NOMO-1 treated with dmso at 0.1 percent for 144 hours (cell line): ENCODE results near the gene SRRT.

Source experiments
- DNase-seq: peaks from one replicate; lab custom pipeline; 2025; ENCODE audit not compliant: unreplicated experiment; lab: John Stamatoyannopoulos, UW

Gene SRRT

DNA sequence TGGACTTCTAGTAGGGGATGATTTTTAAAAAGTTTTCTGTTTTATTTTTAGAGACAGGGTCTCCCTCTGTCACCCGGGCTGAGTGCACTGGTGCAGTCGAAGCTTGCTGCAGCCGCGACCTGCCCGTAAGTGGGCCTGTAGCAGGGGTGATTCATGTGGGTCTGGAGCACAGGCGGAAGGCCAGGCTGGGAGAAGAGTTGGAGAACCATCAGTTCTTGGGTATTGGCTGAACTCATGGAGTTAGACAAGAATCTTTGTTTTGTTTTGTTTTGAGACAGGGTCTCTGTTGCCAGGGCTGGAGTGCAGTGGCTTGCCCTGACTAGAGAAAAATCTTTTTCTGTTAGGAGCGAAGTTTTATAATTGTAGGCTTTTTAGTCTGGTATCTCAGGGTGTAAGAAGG is 5.7 kb downstream of the SRRT start:
- no peak for DNase-seq

DNA sequence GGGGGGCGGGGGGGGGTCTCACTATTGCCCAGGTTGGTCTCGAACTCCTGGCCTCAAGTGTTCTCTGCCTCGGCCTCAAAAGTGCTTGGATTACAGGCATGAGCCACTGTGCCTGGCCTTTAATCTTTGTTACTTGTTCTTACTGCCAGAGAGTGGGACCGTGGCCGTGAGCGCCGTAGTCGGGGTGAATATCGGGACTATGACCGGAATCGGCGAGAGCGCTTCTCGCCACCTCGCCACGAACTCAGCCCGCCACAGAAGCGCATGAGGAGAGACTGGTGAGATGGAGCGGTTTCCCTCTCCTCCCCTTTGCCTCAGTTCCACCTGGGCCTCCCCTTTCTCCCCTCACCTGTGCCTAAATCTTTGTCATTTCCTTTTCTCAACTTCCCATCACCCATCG is 6.2 kb downstream of the SRRT start:
- DNase-seq: no peak

DNA sequence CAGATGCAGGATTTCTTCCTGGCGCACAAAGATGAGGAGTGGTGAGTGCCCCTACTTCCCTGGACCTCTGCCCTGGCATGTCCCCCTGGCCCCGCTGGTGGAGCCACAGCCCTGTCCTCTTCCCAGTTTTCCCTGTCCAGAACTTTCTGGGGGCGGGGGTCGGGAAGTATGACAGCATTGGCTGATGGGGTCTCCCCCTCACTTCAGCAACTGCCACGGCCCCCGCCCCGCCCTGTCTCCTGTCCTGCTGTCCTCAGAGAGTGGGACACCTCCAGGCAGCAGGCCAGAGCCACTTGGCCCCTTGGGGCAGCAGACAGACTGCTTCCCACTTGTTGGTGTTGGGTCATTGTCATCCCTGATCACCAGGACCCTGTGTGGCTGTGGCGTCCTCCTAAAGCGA is 7.3 kb downstream of the SRRT start:
- no peak for DNase-seq

DNA sequence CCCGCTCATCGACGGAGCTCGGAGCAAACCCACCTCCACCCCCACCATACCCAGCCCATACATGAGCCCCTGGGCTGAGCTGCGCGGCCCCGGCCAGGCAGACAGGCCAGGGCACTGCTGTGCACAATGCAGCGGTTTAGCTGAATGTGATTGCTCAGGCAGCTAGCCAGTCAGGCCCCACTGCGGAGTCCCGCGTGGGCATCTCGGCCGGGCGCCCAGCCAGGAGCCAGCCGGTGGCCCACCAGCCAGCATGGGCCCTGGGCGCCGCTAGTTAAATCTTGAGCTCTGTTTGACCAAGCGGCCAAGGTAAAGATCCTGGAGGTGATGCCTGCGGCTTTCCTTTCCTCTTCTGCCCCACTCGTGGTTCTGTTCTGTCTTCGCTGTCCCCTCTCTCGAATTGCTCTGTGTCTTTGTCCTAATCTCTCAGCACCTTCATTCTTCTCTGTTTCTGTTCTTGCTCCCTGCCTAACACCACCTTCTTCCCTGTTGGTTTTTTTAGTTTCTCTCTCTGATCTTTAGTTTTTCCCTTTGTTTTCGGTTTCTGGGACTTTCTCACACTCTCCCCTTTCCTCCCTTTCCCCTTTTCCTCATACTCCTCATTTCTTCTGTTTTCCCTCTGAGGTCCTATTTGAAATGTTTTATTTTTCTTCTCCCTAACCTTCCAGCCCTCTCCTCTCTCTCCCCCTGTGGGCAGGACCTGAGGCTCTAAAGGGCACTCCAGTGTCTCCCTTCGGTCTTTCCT is 8.1 kb downstream of the SRRT start:
- DNase-seq: no peak

DNA sequence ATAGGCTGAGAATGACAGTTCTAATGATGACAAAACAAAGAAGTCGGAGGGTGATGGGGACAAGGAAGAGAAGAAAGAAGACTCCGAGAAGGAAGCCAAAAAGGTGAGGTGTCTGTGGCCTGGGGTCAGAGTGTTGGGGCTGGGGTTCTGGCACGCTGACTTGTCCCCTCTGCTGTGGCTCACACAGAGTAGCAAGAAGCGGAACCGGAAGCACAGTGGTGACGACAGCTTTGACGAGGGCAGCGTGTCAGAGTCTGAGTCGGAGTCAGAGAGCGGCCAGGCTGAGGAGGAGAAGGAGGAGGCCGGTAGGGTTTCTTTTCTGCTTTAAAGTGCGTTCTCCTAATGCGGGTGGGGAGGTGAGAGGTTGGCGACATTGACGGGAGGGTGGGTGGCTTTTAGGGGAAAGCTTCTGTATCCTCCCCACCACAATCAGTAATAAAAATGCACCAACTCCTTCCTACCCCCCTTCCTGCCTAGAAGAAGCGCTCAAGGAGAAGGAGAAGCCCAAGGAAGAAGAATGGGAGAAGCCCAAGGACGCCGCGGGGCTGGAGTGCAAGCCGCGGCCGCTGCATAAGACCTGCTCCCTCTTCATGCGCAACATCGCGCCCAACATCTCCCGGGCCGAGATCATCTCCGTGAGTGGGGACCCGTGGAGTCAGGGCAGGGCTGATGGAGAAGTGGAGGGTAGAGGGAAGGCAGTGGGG is 10.0 kb downstream of the SRRT start:
- DNase-seq: peak; percentile 68

DNA sequence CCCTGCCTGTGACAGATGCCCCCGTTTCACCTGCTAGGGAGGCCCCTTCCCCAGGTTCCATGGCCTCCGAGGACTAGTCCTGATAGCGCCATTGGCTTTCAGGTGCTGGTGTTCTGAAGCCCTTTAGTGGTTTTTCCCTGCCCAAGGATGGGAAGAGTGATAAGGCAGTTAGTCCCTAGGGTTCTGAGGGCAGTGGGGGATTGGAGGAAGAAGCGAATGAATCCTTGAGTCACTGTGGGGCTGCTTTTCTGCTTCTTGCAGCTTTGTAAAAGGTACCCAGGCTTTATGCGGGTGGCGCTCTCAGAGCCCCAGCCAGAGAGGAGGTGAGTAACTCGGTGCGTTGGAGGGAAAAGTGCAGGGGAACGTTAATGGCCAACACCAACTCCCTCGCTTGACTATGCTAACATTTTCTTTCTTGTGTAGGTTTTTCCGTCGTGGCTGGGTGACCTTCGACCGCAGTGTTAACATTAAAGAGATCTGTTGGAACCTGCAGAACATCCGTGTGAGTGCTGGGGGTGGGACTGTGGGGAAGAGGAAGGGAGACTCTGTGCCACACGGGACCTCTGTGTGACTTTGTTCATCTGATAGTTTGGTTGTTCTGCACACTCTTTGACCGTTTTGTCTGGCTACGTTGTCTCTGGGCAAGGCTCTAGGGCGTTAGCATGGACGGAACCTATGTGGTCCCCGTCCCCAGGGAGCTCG is 10.7 kb downstream of the SRRT start:
- DNase-seq: no peak

DNA sequence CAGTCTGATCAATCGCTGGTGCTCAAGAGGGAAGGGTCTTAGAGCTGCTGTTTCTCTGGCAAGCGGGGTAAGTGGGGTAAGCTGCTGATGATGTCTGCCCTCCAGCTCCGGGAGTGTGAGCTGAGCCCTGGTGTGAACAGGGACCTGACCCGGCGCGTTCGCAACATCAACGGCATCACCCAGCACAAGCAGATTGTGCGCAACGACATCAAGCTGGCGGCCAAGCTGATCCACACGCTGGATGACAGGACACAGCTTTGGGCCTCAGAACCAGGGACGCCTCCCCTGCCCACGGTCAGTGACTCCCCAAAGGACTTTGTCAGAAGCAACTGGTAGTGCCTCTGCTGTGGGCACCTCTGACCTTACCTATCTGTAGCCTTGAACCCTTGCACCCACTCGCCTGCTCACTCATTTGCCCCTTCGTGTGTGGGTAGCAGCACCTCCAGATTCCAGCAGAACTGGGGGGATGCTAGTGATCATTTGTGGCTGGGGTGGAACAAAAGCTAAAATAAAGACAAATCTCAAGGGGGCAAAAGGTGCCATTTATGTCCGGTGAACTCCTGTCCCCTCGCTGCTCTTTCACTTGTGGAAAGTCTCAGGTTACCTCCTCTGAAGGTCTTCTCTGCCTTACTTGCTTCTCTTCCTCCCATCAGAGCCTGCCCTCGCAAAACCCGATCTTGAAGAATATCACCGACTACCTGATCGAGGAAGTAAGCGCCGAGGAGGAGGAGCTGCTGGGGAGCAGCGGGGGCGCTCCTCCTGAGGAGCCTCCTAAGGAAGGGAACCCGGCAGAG is 11.4 kb downstream of the SRRT start:
- DNase-seq: no peak

DNA sequence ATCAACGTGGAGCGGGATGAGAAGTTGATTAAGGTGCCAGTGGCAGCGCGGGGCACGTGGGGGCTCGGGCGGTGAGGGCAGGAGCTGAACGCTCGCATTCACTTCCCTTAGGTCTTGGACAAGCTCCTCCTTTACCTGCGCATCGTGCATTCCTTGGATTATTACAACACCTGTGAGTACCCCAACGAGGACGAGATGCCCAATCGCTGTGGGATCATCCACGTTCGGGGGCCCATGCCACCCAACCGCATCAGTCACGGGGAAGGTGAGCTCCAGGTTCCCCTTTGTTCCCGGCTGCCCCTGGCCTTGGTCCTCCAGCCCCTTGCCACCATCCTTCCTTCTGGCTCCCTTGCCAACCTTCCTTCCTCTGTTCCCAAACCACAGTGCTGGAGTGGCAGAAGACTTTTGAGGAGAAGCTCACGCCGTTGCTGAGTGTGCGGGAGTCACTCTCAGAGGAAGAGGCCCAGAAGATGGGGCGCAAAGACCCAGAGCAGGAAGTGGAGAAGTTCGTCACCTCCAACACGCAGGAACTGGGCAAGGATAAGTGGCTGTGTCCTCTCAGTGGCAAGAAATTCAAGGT is 12.1 kb downstream of the SRRT start:
- peak; percentile 81 for DNase-seq

DNA sequence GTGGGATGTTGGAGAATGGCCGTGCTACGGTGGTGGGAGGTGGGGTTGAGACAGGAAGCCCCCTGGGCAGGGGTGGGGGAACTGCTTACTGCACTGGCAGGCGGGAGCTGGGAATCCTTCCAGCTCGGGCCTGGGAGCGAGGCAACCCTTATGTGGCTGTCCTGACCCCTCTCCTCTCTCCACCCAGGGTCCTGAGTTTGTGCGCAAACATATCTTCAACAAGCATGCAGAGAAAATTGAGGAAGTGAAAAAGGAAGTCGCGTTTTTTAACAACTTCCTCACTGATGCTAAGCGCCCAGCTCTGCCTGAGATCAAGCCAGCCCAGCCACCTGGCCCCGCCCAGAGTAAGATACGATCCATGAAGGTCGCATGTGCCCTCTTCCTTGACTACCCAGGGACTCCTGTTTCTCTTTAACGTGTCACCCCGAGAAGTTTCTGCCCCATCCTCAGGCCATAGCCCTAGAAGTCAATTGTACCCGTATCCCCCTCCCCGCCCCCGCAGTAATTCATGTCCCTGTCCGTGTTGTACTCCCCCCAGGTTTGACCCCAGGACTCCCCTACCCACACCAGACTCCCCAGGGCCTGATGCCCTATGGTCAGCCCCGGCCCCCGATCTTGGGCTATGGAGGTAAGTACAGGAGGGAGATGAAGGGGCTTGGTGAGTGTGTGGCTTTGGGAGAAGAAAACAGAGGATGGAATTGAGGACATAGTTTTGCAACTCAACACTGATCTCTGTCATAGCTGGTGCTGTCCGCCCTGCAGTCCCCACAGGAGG is 12.8 kb downstream of the SRRT start:
- DNase-seq: peak; percentile 93

DNA sequence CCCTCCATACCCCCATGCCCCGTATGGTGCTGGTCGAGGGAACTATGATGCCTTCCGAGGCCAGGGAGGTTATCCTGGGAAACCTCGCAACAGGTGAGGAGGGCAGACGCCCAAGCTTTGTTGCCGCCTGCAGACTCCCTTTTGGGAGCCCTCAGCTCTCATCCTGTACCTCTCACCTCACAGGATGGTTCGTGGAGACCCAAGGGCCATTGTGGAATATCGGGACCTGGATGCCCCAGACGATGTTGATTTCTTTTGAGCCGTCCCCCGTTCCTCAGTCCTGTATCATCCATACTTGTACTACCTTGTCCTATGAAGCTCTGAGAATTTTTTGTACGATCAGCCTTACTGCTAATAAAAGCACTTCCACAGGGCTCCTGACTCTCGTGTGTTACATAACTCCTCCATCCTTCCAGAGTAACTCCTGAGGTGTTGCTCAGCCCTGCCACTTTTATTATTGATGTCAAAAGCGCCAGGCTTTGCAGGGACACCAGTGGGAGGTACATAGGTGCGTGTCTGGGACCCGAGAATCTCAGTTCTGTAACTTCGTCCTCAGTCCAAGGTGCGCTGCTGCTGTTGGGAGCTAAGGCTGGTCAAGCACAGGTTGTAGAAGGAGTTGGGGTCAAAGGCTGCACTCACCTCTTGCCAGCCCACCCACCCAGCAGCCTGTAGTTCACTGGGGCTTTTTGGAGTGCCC is 13.5 kb downstream of the SRRT start:
- no peak for DNase-seq

DNA sequence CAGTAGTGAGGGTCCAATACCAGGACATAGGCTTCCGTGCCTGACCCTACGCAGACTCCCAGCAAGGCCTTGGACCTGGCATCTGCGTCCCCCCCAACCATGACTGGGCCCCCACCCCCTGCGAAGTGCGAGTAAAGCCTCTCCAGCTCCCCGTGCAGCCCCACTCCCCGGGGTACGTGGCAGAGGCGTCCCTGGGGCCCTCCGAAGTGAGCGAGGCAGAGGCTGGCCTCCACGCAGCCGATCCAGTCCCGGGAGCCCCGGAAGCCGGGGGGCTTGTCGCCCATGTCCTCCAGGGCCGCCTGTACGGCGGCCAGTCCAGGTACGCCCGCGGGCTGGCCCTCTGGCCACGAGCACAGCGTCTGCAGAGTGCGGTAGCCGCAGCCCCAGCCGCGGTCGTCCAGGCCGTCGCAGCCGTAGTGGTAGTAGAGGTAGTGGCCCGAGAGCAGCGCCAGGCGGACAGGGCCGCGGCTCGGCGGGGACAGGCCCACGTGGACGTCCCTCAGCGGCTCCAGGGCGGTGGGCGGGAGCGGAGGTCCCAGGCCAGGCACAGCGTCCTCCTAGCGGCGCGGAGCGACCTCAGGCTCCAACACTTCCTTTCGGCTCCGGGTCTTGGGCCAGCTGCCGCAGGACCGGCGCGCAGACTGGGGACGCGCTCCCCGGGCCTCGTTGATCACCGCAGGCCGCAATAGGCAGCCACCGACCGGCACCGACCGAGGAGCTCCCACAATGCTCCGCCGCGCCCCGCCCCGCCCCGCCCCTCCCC is 14.3 kb downstream of the SRRT start, which contains the start of gene UFSP1:
TSS of gene UFSP1 (minus strand) at position 728 of the 763 bp plus-strand sequence. CDS start at position 284, 444 bp downstream.
- DNase-seq: no peak

DNA sequence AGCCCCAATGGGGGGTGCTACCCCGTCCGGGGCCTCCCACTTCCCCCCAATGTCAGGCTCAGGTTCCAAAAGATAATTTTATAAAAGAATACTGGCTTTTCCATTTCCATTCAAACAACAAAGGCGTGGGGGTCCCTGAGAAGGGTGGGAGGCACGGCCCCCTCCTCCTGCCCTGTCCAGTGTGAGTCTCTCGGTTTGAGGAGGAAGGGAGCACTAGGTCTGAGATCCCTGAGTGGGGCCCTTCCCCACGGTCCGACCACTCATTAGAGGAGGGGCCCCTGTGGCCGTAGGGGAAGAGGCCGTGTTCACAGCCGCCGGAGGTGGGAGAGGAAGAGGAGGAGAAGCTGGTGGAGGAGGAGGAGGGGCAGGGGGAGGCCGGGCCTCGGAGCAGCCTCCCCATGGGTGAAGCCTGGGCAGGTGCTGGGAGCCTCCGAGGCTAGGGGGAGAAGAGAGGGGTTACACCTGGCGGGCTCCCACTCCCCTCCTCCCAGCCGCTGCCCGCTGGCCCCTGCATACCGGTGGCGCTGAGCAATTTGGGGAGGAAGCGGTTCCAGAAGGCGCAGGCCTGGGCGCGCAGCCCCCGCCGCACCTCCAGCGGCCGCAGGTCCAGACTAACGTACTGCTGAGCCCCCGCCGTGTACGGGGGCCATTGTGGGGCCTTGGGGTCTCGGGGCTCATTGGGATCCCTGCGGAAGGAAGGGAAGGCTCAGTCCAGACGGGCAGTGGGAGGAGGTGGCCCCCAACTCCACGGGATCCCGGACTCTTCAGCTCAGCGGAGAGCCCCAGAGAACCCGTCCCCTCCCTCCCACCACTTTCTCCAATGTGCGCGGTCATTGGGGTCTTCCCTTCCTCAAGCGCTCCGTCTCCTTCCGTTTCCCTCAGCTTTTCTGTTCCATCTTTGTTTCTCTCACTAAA is 16.0 kb downstream of the SRRT start:
- DNase-seq: no peak

DNA sequence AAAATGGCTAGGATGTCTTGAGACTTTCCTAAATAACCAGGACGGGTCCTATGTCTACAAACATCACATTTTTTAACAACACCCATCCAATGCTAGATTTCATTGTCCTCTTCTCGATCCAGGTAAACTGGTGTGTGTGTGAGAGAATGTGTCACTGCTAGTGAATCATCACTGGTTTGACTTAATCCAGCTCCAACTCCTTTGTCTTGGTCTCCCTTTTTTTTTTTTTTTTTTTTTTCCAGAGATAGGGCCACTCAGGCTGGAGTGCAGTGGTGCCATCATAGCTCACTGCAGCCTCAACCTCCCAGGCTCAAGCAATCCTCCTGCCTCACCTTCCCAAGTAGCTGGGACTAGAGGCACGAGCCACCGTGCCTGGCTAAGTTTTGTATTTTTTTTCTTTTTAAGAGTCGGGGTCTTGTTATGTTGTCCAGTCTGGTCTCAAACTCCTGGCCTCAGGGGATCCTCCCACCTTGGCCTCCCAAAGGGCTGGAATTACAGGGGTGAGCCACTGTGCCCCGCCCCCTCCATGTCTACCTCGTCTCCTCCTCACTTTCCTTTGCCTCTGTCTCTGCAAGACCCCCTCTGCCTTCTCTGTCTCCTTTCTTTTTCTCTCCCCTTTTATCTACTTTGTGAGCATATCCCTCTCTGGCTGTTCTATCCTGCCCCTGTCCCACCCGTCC is 16.8 kb downstream of the SRRT start:
- no peak for DNase-seq

DNA sequence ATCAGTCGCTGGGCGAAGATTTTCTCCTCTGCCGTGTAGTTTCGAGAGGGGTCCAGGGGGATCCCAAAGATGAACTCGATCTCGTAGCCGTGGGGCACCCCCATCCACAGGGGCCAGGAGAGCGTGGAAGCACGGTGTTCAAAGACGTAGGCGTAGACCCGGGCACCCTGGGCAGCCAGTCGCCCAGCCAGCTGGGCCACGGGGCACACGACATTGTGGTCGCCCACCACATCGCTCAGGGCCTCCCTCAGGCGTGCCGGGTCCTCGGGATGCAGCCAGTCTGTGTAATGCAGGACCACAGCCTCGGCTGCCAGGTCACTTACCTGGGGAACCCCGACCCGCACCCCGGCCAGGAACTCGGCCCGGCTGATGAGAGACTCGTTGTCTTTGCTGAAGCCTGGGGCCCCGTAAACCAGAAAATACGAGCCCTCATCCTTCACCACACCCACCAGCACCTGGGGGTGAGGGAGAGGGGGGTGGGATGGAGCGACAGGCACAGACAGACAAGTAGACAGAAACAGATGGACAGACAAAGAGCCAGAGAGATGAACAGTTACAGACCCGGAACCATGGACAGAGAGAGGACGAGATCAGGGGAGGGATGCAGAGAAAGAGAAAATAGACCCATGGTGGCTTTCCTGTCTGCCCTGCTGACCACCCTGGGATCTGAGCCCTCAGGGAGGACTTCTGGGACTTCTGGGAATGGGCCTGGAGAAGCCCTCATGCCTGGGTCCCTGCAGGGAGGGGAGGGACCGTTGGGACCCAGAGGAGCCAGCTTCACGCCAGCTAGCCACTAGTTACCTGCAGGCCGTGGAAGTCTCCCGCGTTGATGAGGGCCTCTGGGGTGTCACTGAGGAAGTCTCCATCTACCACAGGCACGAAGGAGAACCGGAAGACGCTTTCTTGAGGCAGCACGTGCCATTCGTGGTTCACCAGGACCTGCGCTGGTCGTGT is 17.7 kb downstream of the SRRT start:
- DNase-seq: no peak

DNA sequence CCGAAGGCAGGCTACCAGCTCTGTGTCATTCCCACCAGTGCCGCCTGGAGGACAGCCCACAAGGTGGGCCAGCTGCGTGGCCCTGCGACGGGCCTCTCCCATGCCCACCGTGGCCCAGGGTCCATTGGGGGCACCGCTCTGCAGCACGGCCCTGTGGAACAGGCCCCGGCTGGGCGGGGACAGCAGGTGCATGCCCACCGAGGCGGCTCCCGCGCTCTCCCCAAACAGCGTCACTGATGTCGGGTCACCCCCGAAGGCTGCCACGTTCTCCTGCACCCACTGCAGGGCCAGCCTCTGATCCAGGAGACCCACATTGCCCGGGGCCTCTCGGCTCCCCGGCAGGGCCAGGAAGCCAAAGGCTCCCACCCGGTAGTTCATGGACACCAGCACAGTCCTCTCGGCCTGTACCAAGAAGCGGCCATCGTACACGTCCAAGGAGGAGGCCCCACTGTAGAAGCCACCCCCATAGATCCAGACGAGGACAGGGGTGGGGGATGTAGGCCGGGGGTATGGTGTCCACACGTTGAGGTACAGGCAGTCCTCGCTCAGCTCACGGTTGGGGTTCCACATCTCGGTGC is 18.5 kb downstream of the SRRT start:
- DNase-seq: no peak
